Femur (tissue), 1 donor: Measurements from ENCODE around the gene ANXA6.
A peak's percentile ranks its signal among the peaks of the same experiment; 100 is the strongest.

Source experiments
- DNase-seq: peaks from one replicate; pipeline ENCODE4 v3.0.0-alpha.2; 2017

Gene ANXA6

GRCh38 chr5:151126199-151126645 lies 31.4 kb downstream of the ANXA6 start:
- DNase-seq: peak; percentile 73

- DNase-seq: no peak
These were observed 32.2 kb downstream of the ANXA6 start for GRCh38 chr5:151125421-151125820.

- peak; percentile 68 for DNase-seq
These were observed 33.5 kb downstream of the ANXA6 start for GRCh38 chr5:151123897-151124751.

DNA sequence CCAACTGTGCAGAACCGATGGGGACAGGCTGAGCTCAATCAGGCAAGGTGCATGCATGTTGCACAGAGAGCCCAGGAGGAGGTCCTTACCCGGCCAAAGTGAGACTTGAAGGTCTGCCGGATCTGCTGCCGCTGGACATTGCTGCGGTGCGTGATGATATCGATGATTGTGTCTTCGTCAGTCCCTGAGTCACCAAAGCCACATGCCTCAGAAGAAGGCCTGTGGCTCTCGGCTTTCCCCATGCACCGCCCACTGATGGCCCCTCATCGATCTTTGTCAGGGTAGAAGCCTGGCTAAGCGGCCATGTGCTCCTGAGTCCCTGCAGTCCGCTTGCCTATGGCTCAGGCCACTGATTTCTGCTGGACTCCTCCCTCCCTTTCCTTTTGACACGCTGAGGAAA lies 34.8 kb downstream of the ANXA6 start:
- DNase-seq: no peak

DNA sequence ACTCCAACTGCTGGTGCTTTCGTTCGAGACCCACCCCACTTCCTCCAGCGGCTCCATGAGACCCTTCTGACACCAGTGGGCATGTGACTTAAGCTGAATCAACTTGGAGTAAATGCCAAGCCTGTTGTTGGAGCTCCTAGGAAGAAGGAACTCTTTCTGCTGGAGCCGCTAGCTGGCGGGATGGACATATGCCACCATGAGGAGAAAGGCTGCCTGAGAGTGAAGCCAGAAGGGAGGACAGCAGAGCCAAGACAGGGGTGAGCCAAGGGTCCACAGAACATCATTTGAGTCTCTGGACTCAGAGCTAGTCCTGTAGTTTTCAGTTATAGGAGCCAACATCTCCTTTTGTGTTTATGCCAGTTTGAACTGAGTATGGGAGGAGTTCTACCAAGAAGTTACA lies 35.9 kb downstream of the ANXA6 start:
- no peak for DNase-seq

GRCh38 chr5:151121095-151121494 lies 36.5 kb downstream of the ANXA6 start:
- no peak for DNase-seq

DNA sequence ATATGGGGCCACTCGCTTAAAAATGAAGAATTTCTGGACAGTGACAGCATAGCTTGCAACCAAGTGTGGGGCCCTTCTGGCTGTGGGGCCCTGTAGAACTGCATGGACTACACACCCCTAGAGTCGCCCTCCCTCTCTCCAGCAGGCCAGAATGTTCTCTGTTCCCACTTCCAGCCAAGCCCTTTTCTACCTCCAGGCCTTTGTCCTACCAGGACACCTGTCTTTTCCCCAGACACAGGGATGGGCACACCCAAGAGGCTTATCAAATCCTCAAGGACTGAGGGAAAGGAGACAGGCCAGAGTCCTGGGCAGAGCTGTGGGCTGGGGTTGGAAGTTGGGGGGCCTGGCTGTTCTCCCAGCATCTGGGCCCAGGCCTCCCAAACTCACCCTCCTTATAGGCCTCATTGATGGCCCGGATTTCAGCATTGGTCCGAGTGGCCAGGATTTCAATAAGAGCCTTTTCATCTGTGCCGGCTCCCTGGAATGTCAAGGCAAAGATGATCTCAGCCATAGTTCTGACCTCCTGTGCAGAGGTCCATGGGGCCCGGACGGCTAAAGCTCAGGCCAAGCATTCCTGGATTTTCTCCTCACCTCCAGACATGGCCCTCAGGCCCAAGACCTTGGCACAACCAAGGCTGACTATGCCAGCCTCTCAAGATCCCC lies 38.5 kb downstream of the ANXA6 start:
- DNase-seq: no peak

GRCh38 chr5:151115272-151115905 lies 42.2 kb downstream of the ANXA6 start:
- peak; percentile 83 for DNase-seq

DNA sequence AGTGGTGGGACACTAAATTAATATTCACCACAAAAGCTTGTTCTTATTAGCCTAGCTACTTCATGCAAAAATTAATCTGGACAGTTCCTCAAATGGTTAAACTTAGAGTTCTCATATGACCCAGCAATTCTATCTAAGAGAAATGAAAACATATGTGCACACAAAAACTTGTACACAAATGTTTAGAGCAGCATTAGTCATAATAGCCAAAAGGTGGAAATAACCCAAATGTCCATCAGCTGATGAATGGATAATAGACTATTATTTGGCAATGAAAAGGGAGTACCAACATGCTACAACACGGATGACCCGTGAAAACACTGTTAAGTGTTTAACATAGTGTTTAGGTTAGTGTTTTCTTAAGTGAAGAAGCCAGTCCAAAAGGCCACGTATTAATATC lies 43.9 kb downstream of the ANXA6 start:
- no peak for DNase-seq

DNA sequence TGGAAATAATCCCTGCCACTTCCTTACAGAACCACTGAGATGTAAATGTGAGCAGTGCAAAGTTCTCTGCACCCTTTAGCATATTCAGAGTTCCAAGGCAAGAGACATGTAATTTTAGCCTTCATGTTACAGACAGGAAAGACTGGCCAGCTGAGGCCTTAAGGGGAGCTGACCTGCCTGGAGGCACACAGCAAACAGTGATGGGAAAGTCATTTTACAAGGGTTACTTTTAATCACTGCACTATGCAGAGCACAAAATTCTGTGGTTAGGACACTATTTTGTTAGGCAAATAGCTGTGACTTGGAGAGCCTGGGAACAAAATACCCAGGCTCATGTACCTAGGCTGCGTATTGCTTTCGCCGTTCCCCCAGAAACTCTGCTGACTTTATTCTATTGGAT lies 46.6 kb downstream of the ANXA6 start:
- DNase-seq: no peak

GRCh38 chr5:151110122-151110681 lies 47.4 kb downstream of the ANXA6 start:
- DNase-seq: no peak

- no peak for DNase-seq
These were observed 49.0 kb downstream of the ANXA6 start for GRCh38 chr5:151108566-151108965.

GRCh38 chr5:151107738-151108520 lies 49.6 kb downstream of the ANXA6 start:
- DNase-seq: no peak

DNA sequence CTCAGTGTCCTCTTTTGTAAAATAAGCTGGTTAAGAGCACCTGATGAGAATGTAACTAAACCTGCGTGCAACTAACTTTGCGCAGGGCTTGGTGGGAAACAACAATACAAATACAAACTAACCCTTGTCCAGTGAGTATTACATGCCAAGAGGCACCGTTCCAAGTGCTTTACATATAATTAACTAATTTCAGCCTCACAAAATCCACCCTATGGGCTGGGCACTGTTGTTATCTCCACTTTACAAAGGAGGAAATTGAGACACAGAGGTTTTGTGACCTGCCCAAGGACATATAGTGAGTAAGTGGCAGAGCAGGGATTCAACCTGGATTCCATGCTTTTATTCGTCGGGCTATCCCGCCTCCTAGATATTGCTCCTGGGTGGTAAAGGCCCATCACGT lies 50.5 kb downstream of the ANXA6 start:
- no peak for DNase-seq

DNA sequence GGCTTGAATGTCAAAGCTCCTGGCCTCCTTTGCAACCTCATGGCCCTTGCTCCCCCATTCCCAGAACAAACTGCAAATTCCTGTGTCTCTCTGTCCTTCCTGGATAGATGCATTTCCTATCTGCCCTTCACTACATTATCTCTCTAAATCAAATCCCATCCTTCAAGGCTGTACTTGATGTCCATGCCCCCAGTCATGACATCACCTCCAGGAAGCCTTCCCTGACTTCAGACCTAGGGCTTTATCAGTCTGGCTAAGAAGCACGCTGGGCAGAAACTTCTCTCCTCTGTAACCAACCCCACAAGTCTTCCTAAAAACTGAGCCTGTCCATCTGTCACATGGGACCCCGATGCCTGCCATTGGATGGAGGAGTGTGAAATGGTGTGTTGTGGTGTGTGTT lies 51.1 kb downstream of the ANXA6 start:
- DNase-seq: no peak

DNA sequence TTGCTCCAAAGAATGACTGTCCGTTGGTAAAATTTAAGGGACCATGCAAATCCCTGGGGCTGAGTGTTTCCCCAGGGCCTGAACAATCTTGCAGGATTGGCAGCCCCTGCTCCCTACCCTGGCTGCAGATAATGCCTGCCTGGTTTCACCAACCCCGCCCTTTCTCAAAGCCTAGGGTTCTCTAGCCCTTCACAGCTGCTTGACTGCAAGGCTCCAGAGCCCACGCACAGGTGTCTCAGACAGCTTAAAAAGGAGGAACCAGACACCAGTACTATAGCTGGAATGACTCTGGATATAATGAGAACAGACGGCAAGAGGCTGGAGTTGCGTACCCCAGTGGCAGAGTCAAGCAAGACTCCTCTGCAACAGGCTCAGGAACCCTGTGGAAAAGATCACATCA lies 51.5 kb downstream of the ANXA6 start:
- no peak for DNase-seq

GRCh38 chr5:151105561-151105960 lies 52.0 kb downstream of the ANXA6 start:
- no peak for DNase-seq

DNA sequence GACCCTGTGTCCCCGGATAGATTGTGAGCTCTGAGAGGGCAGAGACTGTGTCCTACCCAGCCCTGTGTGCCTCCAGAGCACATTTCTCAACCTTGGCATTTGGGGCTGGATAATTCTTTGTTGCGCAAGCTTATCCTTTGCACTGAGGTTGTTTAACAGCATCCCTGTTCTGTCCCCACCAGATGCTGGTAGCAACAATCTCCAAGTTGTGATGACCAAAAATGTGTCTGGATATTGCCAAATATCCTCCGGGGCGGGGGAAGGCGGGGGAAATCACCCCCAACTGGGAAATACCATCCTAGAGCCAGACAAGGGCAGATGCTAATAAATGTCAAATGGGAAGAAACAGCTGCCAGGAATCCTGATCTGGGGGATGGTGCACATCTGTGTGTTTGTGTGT lies 52.8 kb downstream of the ANXA6 start:
- DNase-seq: no peak

- no peak for DNase-seq
These were observed 55.8 kb downstream of the ANXA6 start for GRCh38 chr5:151101746-151102145.

DNA sequence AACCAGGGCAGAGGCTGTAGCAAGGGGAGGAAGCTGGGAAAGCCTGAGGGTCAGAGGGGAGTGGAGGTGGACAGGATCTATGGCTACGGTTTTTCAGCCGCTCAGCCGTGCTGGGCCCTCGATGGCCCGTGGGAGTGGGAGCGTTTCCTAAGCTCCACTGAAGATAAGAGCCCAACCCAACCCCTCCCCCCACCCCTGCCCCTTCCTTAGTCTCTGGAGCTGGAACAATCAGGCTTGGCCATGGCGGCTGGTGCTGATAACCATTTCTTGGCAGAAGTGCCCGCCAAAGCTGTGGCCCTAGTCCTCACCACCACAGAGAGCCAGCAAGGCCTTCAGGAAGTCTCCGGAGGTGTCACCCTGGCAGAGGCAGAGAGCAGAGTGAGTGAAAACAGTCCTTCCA lies 56.4 kb downstream of the ANXA6 start:
- DNase-seq: no peak

GRCh38 chr5:151100681-151101080 lies 56.9 kb downstream of the ANXA6 start:
- DNase-seq: no peak

DNA sequence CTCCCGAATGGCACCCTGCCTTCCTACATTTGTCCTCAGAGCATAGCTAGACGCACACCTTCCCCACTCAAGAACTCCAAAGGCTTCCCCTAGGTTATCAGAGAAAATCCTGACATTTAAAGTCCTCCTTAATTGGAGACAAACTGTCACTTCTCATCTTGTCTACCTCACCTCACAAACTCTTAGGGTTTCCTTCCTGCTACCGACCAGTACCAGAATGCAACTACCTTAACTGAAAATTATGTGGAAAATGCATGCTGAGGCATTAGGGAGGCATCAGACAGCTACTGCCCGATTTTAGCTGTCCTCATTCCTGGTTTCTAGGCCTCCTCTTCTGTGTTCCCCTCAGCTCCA lies 58.8 kb downstream of the ANXA6 start:
- DNase-seq: no peak
